Measurements from ENCODE around the gene CCDC88B. TPM values are rescaled to one million over a fixed set of nuclear protein-coding genes. Genes with fewer than 3 reads are reported as not detected.
A peak's percentile ranks its signal among the peaks of the same experiment; 100 is the strongest.

CCDC88B gene
- total RNA-seq, 1 donor from 2014 or later = 0.99 TPM

DNA sequence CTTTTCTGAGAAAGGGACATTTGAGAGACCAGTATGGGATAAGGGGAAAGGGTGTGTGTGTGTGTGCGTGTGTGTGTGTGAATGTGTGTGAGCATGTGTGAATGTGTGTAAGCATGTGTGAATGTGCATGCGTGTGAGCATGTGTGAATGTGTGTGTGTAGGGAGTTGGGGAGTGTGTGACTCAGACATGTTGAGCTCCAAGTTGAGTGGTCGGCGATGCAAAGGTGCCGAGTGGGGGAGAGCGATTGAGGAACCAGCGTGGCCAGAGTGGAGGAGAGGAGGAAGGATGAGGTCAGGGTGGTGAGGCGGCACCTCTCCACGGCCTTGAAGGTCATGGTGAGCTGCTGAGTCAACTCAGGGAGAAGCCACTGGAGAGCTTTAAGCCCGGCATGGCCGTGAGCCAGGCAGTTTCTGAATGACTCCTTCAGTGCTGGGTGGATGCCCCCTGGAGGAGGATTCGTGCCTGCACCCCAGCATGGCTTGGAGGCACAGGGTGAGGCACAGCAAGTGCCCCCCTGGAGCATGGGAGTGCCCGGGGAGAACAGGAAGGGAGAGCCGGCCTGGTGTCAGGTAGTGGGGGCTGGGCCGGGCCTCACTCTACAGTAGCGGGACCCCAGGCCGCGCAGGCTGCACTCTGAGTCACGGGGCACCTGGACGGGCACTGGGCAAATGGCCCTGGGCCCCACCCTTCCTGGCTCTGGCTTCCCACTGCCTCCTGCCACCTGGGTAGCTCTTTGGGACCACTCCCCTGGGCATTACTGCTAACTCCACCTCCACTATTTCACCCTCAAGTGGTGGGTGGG, 8.2 kb upstream of the CCDC88B start:
- peak; percentile 81 for DNase-seq (ENCODE audit: low spot score)
- no peaks in the 10 kb centered on the region for H3K36me3 Mint-ChIP-seq (ENCODE audit: low read depth)
- H3K4me3 Mint-ChIP-seq (ENCODE audit: unreplicated experiment) = no peak overlapping the region
- H3K27ac Mint-ChIP-seq (ENCODE audit: unreplicated experiment) = no peak overlapping the region
- TF ChIP-seq, protein P1, sequence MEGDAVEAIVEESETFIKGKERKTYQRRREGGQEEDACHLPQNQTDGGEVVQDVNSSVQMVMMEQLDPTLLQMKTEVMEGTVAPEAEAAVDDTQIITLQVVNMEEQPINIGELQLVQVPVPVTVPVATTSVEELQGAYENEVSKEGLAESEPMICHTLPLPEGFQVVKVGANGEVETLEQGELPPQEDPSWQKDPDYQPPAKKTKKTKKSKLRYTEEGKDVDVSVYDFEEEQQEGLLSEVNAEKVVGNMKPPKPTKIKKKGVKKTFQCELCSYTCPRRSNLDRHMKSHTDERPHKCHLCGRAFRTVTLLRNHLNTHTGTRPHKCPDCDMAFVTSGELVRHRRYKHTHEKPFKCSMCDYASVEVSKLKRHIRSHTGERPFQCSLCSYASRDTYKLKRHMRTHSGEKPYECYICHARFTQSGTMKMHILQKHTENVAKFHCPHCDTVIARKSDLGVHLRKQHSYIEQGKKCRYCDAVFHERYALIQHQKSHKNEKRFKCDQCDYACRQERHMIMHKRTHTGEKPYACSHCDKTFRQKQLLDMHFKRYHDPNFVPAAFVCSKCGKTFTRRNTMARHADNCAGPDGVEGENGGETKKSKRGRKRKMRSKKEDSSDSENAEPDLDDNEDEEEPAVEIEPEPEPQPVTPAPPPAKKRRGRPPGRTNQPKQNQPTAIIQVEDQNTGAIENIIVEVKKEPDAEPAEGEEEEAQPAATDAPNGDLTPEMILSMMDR (IDR thresholded peaks at IDR 0.05) = peak; percentile 72
- H3K27me3 Mint-ChIP-seq (ENCODE audit: low read depth) = no peaks in the 10 kb centered on the region
- peaks cover 24% of the 10 kb centered on the region for H3K4me1 Mint-ChIP-seq (ENCODE audit: low read depth)
- H3K9me3 Mint-ChIP-seq (ENCODE audit: low read depth) = peaks cover 3% of the 10 kb centered on the region

DNA sequence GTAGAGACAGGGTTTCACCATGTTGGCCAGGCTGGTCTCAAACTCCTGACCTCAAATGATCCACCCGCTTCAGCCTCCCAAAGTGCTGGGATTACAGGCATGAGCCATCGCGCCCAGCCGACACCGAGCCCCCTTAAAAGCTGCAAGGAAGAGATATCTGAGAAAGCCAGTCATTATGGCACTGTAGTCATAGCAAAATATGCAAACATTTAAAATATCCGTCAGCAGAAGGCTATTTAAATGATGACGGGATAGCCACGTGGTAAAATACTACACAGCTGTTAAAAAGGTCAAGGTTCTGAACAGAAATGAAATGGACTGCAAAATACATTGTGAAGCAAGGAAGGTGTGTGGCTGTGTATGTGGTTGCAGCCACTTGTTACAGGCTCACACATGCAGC, 6.4 kb upstream of the CCDC88B start:
- Mint-ChIP-seq H3K9me3 (ENCODE audit: low read depth) (no peaks in the 10 kb centered on the region), H3K4me1 (ENCODE audit: low read depth) (peaks cover 24% of the 10 kb centered on the region), H3K36me3 (ENCODE audit: low read depth) (no peaks in the 10 kb centered on the region), H3K27ac (ENCODE audit: unreplicated experiment) (no peak overlapping the region), H3K4me3 (ENCODE audit: unreplicated experiment) (no peak overlapping the region), H3K27me3 (ENCODE audit: low read depth) (no peaks in the 10 kb centered on the region)
- no peak for DNase-seq (ENCODE audit: low spot score)
- TF ChIP-seq, protein P1 (IDR thresholded peaks at IDR 0.05) = no peak

DNA sequence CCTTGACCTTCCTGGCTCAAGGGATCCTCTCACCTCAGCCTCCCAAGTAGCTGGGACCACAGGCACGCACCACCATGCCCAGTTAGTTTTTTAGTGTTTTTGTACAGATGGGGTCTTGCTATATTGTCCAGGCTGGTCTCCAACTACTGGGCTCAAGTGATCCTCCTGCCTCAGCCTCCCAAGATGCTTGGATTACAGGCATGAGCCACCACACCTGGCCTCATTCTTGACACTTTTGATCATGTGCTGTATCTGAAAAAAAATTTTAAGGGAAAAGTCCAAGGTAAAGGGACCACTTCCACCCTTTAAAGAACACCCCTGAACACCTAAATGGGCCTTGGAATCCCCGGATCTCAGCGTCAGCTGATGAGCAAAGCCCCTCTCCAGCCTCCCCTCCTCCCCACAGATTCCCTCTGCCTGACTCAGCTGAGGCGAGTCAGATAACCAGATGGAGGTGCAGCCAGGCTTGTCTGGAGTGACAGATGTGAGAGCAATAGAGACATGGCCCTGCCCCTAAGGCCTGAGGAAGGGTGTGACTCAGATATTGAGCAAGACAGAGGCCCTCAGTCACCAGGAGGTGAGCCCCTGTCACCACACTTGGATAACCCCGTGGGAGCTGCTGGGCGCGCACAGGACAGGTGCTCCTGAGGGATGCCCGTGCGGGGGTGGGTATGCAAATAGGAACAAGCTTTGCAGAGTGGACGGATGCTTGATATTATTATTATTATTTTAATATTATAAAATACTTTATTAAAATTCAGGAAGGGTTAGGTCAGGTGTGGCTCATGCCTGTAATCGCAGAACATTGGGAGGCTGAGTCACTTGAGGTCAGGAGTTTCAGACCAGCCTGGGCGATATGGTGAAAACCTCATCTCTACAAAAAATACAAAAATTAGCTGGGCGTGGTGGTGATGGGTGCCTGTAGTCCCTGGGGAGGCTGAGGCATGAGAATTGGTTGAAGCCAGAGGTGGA, 5.0 kb upstream of the CCDC88B start:
- Mint-ChIP-seq H3K36me3 (ENCODE audit: low read depth) (no peaks in the 10 kb centered on the region), H3K4me3 (ENCODE audit: unreplicated experiment) (no peak overlapping the region), H3K27me3 (ENCODE audit: low read depth) (no peaks in the 10 kb centered on the region), H3K27ac (ENCODE audit: unreplicated experiment) (no peak overlapping the region), H3K4me1 (ENCODE audit: low read depth) (peaks cover 15% of the 10 kb centered on the region), H3K9me3 (ENCODE audit: low read depth) (no peaks in the 10 kb centered on the region)
- TF ChIP-seq, protein P1 (IDR thresholded peaks at IDR 0.05) = no peak
- DNase-seq (ENCODE audit: low spot score) = peak; percentile 79

DNA sequence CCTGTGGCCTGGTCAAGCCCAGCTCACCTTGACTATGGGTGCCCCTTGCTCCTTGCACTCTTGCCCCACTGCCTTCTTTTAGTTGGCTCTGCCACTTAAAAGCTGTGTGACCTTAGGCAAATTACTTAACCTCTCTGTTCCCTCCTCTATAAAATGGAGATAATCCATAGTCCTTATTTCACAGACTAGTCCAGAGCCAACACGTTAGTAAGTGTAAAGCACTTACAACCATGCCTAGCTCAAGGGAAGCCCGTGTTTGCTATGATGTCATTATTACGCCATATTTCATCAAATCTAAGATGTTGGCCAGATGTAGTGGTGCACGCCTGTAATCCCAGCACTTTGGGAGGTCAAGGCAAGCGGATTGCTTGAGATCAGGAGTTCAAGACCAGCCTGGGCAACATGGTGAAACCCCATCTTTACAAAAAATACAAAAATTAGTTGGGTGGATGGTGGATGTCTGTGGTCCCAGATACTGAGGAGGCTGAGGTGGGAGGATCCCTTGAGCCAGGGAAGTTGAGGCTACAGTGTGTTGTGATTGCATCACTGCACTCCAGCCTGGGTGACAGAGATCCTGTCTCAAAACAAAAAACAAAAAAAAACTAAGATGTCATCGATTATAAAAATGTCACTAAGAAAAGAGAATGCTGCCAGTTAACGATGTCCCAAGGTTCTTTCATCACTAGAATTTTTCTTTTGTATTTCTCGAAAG, 2.3 kb upstream of the CCDC88B start:
- Mint-ChIP-seq H3K4me1 (ENCODE audit: low read depth) (peaks cover 9% of the 10 kb centered on the region), H3K9me3 (ENCODE audit: low read depth) (no peaks in the 10 kb centered on the region), H3K27me3 (ENCODE audit: low read depth) (no peaks in the 10 kb centered on the region), H3K27ac (ENCODE audit: unreplicated experiment) (no peak overlapping the region), H3K4me3 (ENCODE audit: unreplicated experiment) (no peak overlapping the region), H3K36me3 (ENCODE audit: low read depth) (no peaks in the 10 kb centered on the region)
- no peak for DNase-seq (ENCODE audit: low spot score)
- TF ChIP-seq, protein P1 (IDR thresholded peaks at IDR 0.05) = no peak

DNA sequence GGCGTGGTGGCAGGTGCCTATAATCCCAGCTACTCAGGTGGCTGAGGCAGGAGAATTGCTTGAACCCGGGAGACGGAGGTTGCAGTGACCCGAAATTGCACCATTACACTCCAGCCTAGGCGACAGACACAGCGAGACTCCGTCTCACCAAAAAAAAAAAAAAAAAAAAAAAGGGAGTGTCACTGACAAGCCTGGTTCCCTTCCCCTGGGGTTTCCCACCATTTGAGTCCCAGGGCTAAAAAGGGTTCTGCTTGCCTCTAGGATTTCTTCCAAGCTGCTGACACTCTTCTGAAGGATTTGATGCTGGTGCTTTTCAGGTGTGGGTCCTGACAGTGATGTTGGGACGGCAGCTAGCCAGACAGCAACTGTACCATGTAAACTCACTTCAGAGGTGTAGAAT, 1.3 kb upstream of the CCDC88B start:
- H3K4me1 Mint-ChIP-seq (ENCODE audit: low read depth) = peaks cover 9% of the 10 kb centered on the region
- H3K27ac Mint-ChIP-seq (ENCODE audit: unreplicated experiment) = no peak overlapping the region
- no peaks in the 10 kb centered on the region for H3K27me3 Mint-ChIP-seq (ENCODE audit: low read depth)
- H3K9me3 Mint-ChIP-seq (ENCODE audit: low read depth) = no peaks in the 10 kb centered on the region
- no peaks in the 10 kb centered on the region for H3K36me3 Mint-ChIP-seq (ENCODE audit: low read depth)
- TF ChIP-seq, protein P1 (IDR thresholded peaks at IDR 0.05) = no peak
- DNase-seq (ENCODE audit: low spot score) = no peak
- H3K4me3 Mint-ChIP-seq (ENCODE audit: unreplicated experiment) = no peak overlapping the region
